Liver (tissue), 3 donors: ENCODE measurements around the gene PTPRN2.

Experiments
- ATF3 ChIP-seq: IDR thresholded peaks from 2 replicates; pipeline ENCODE4 v1.6.1; 2016; ENCODE audit warnings: antibody characterized with exemption
- CTCF ChIP-seq: fragments of 150-350 bp; IDR thresholded peaks from 2 replicates; pipeline ENCODE4 v1.5.1; 2017; ENCODE audit warnings: improper control_type of control experiment, low read depth, low read length; ENCODE audit not compliant: missing input control
- JUND ChIP-seq, 2 donors: IDR thresholded peaks; 2 replicates each; pipeline ENCODE4 v1.6.1; 2016; ENCODE audit warnings: antibody characterized with exemption in 2 of 2
- REST ChIP-seq: IDR thresholded peaks from 2 replicates; pipeline ENCODE4 v1.6.1; 2016; ENCODE audit warnings: antibody characterized with exemption, mild to moderate bottlenecking
- TAF1 ChIP-seq: conservative IDR thresholded peaks from 2 replicates; pipeline ENCODE4 v1.6.1; 2016; ENCODE audit warnings: antibody characterized with exemption, mild to moderate bottlenecking
- YY1 ChIP-seq: IDR thresholded peaks from 2 replicates; pipeline ENCODE4 v1.6.1; 2016; ENCODE audit warnings: antibody characterized with exemption, mild to moderate bottlenecking
- donor health status: healthy.
- donor health status: healthy.

- no peak for TF ChIP-seq CTCF
- TF ChIP-seq JUND (IDR thresholded peaks at IDR 0.05), result no peak
- TF ChIP-seq REST, result no peak
- no peak for TF ChIP-seq TAF1
- no peak for TF ChIP-seq ATF3
- TF ChIP-seq YY1, result no peak
Measured at GRCh38 chr7:157744786-157745601, 842.6 kb downstream of the PTPRN2 start.
